Measurements from ENCODE around the gene PSMC3.

DNA sequence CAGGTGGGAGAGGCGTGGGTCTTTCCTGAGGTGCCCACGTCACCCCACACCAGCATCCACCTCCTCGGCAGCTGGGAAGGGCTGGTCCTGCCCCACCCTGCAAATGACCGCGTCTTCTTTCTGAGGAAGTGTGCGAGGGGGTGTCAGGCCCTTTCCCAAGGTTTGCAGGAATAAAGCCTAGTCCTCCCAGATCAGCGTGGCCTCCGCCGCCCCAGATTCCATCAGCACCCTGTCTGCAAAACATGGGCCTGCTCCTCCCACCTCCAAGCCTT, 32.3 kb downstream of the PSMC3 start:
- TF ChIP-seq, protein P1, sequence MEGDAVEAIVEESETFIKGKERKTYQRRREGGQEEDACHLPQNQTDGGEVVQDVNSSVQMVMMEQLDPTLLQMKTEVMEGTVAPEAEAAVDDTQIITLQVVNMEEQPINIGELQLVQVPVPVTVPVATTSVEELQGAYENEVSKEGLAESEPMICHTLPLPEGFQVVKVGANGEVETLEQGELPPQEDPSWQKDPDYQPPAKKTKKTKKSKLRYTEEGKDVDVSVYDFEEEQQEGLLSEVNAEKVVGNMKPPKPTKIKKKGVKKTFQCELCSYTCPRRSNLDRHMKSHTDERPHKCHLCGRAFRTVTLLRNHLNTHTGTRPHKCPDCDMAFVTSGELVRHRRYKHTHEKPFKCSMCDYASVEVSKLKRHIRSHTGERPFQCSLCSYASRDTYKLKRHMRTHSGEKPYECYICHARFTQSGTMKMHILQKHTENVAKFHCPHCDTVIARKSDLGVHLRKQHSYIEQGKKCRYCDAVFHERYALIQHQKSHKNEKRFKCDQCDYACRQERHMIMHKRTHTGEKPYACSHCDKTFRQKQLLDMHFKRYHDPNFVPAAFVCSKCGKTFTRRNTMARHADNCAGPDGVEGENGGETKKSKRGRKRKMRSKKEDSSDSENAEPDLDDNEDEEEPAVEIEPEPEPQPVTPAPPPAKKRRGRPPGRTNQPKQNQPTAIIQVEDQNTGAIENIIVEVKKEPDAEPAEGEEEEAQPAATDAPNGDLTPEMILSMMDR (IDR thresholded peaks at IDR 0.05; ENCODE audit: low read depth, low read length, poor library complexity, severe bottlenecking), result no peak
- TF ChIP-seq EZH2phosphoT487 (IDR thresholded peaks at IDR 0.05; ENCODE audit: borderline replicate concordance, low read length), result no peak
